ENCODE results near the gene POLR1E. TPM values are rescaled to one million over a fixed set of nuclear protein-coding genes. Genes with fewer than 3 reads are reported as not detected.

The POLR1E gene
- total RNA-seq, 4 donors from 2014 or later, result 14.8 to 23.3 (median 18.5) TPM

GRCh38 chr9:37523916-37524315, 38.2 kb downstream of the POLR1E start:
- H3K36me3 ChIP-seq, result peaks cover 23 to 24% of the 10 kb centered on the region in 2 donors
- WGBS, 2 donors, result 95 to 97% methylated on average over 6 of the region's 6 CpGs
- H3K4me3 ChIP-seq (replicated peaks in 1 of 3), result no peak overlapping the region

GRCh38 chr9:37528652-37529471, 43.1 kb downstream of the POLR1E start:
- peaks cover 7 to 17% of the 10 kb centered on the region in 2 donors for H3K36me3 ChIP-seq
- WGBS, 2 donors, result 82 to 85% methylated on average over 18 of the region's 18 CpGs
- DNase-seq, result no peak

More at GRCh38 chr9:37523916-37524315, 38.2 kb downstream of the POLR1E start:
- Histone ChIP-seq H3K4me1 (no peaks in the 10 kb centered on the region), H3K9me3 (no peaks in the 10 kb centered on the region), H3K27ac (no peak overlapping the region), H3K27me3 (no peaks in the 10 kb centered on the region)
- DNase-seq, result no peak
- TF ChIP-seq CTCF (IDR thresholded peaks at IDR 0.05), result no peak
- TF ChIP-seq POLR2A (IDR thresholded peaks at IDR 0.05), result no peak
- intact Hi-C loops (cut with DNase I), result no loop called here

GRCh38 chr9:37531699-37532098, 46.0 kb downstream of the POLR1E start:
- H3K4me1 ChIP-seq, result no peaks in the 10 kb centered on the region
- no peaks in the 10 kb centered on the region for H3K9me3 ChIP-seq
- TF ChIP-seq POLR2A (IDR thresholded peaks at IDR 0.05) (no peak), CTCF (IDR thresholded peaks at IDR 0.05) (no peak)
- H3K36me3 ChIP-seq, result peaks cover 4 to 8% of the 10 kb centered on the region in 2 donors
- 90 to 95% methylated on average over 13 of the region's 13 CpGs for WGBS, 2 donors
- no peak overlapping the region for H3K27ac ChIP-seq
- DNase-seq, result no peak
- intact Hi-C loops (cut with DNase I), result no loop called here
- no peak overlapping the region for H3K4me3 ChIP-seq (replicated peaks in 1 of 3)
- H3K27me3 ChIP-seq, result no peaks in the 10 kb centered on the region

More at GRCh38 chr9:37528652-37529471, 43.1 kb downstream of the POLR1E start:
- intact Hi-C loops (cut with DNase I), result no loop called here
- no peak for TF ChIP-seq CTCF (IDR thresholded peaks at IDR 0.05)
- no peak for TF ChIP-seq POLR2A (IDR thresholded peaks at IDR 0.05)
- H3K27ac ChIP-seq, result no peak overlapping the region
- no peaks in the 10 kb centered on the region for H3K4me1 ChIP-seq
- no peaks in the 10 kb centered on the region for H3K27me3 ChIP-seq
- H3K9me3 ChIP-seq, result no peaks in the 10 kb centered on the region
- H3K4me3 ChIP-seq (replicated peaks in 1 of 3), result no peak overlapping the region

GRCh38 chr9:37534412-37534811, 48.7 kb downstream of the POLR1E start:
- H3K27me3 ChIP-seq, result no peaks in the 10 kb centered on the region
- TF ChIP-seq POLR2A (IDR thresholded peaks at IDR 0.05) (no peak), CTCF (IDR thresholded peaks at IDR 0.05) (no peak)
- H3K27ac ChIP-seq, result no peak overlapping the region
- H3K9me3 ChIP-seq, result no peaks in the 10 kb centered on the region
- intact Hi-C loops (cut with DNase I), result no loop called here
- H3K4me1 ChIP-seq, result no peaks in the 10 kb centered on the region
- DNase-seq, result no peak
- WGBS, 2 donors, result 84 to 87% methylated on average over 7 of the region's 7 CpGs
- H3K4me3 ChIP-seq (replicated peaks in 1 of 3), result no peak overlapping the region
- H3K36me3 ChIP-seq, result peaks cover 7 to 11% of the 10 kb centered on the region in 2 donors

- intact Hi-C loops (cut with DNase I), result no loop called here
- H3K27me3 ChIP-seq, result no peaks in the 10 kb centered on the region
- WGBS, 2 donors, result 71 to 79% methylated on average over 10 of the region's 10 CpGs
- H3K27ac ChIP-seq, result no peak overlapping the region
- no peak for TF ChIP-seq CTCF (IDR thresholded peaks at IDR 0.05)
- TF ChIP-seq POLR2A (IDR thresholded peaks at IDR 0.05), result no peak
- H3K36me3 ChIP-seq, result peaks cover 7 to 11% of the 10 kb centered on the region in 2 donors
- H3K9me3 ChIP-seq, result no peaks in the 10 kb centered on the region
- no peaks in the 10 kb centered on the region for H3K4me1 ChIP-seq
- no peak overlapping the region for H3K4me3 ChIP-seq (replicated peaks in 1 of 3)
- no peak for DNase-seq
Observed at GRCh38 chr9:37534901-37535300, 49.2 kb downstream of the POLR1E start.
